Measurements from ENCODE around the gene CD74. TPM values are rescaled to one million over a fixed set of nuclear protein-coding genes. Genes with fewer than 3 reads are reported as not detected.

CD74 gene
- total and polyA plus RNA-seq, 10 of the 15 experiments (the other 5 are each of a cell fraction or from before 2014, with no cell fraction given), result 1,387 to 11,063 (median 3,922) TPM

- peaks cover 8 to 9% of the 10 kb centered on the region in 2 experiments; a peak in 3 of 4 replicates for H3K36me3 ChIP-seq (ENCODE audit: control insufficient read depth in 2 of 2, insufficient read depth in 2 of 2, low read length in 1 of 2)
These were observed 26.3 kb upstream of the CD74 start for GRCh38 chr5:150438873-150439546.

More at GRCh38 chr5:150438873-150439546, 26.3 kb upstream of the CD74 start:
- BruUV-seq (replicated peaks), result no TSS peak
- ATAC-seq, result peak; percentile 35; the same call in 2 of the 3 replicates
- Histone ChIP-seq H3K4me3 (no peak overlapping the region), H2AFZ (ENCODE audit: control insufficient read depth, low read depth, low read length) (no peak overlapping the region), H3K27me3 (replicated peaks in 1 of 2; ENCODE audit: control insufficient read depth in 2 of 2, insufficient read depth in 2 of 2, low read length in 1 of 2) (no peaks in the 10 kb centered on the region), H3K9ac (ENCODE audit: control insufficient read depth, insufficient read depth, low read length) (no peak overlapping the region), H3K9me3 (replicated peaks; ENCODE audit: control insufficient read depth, insufficient read depth, low read length) (no peaks in the 10 kb centered on the region), H3K79me2 (ENCODE audit: control insufficient read depth, insufficient read depth, low read length) (no peaks in the 10 kb centered on the region; the same call in 1 of the 2 replicates), H3K4me2 (ENCODE audit: control insufficient read depth, insufficient read depth) (no peak overlapping the region), H4K20me1 (ENCODE audit: control insufficient read depth, insufficient read depth) (no peaks in the 10 kb centered on the region), H3K4me1 (ENCODE audit: control insufficient read depth, insufficient read depth, low read length) (peaks cover 5% of the 10 kb centered on the region), H3K27ac (ENCODE audit: control insufficient read depth, insufficient read depth) (no peak overlapping the region)
- intact Hi-C loops (cut with micrococcal nuclease; ENCODE audit: unreplicated experiment), result loop anchor here (10.0 kb wide), 1 partner anchor 84 kb away; the partner anchor contains the start of gene TCOF1
- no peak for TF ChIP-seq CEBPZ (IDR thresholded peaks at IDR 0.05; ENCODE audit: low read depth, low read length)
- TF ChIP-seq CTCF (IDR thresholded peaks at IDR 0.05 in 2 of 3, conservative IDR thresholded peaks at IDR 0.05 in 1 of 3; ENCODE audit: control insufficient read depth in 2 of 3, extremely low read depth in 1 of 3, insufficient read depth in 1 of 3, low read depth in 3 of 3, low read length in 3 of 3), result peak; percentile 38 to 71 (median 62)
- TF ChIP-seq HCFC1 (IDR thresholded peaks at IDR 0.05; ENCODE audit: low read length), result no peak
- TF ChIP-seq NR2C2 (IDR thresholded peaks at IDR 0.05; ENCODE audit: borderline replicate concordance, control insufficient read depth, insufficient read length, low read depth), result no peak
- TF ChIP-seq NBN (IDR thresholded peaks at IDR 0.05), result no peak
- no peak for TF ChIP-seq POLR2AphosphoS2 (IDR thresholded peaks at IDR 0.05; ENCODE audit: low read depth, low read length)
- TF ChIP-seq RAD21 (IDR thresholded peaks at IDR 0.05; ENCODE audit: insufficient read depth, low read depth, low read length), result 0 out of 2 replicates have a peak, but pooled peaks have one; percentile 6
- CTCF ChIA-PET, result interaction anchor here (0.7 to 10.6 kb wide), 4 partner anchors 38 to 316 kb away, joined by 3 to 274 read pairs (median 4); no protein-coding TSS in a partner anchor
- SMC1A ChIA-PET (ENCODE audit: uncharacterized antibody, unreplicated experiment), result interaction anchor here (0.9 to 2.1 kb wide), 3 partner anchors 40 to 308 kb away, joined by 3 to 13 read pairs (median 3); no protein-coding TSS in a partner anchor
- no peak for DNase-seq (ENCODE audit: low read depth, low spot score)
- in situ Hi-C loops (cut with MboI), result no loop called here
- WGBS (ENCODE audit: insufficient coverage, insufficient replicate concordance, low lambda C conversion rate, missing lambda C conversion rate), result 77% methylated on average over 4 of the region's 4 CpGs
- RAD21 ChIA-PET (ENCODE audit: unreplicated experiment), result interaction anchor here (0.6 kb wide), 1 partner anchor 98 kb away, joined by 3 read pairs; no protein-coding TSS in a partner anchor
- POLR2A ChIA-PET, result interaction anchor here (0.7 to 1.1 kb wide), 2 partner anchors 22 to 220 kb away, joined by 3 to 6 read pairs; no protein-coding TSS in a partner anchor
- FAIRE-seq, result no peak

Data from GM12878 (cell line).